Calu3 (cell line): ENCODE results near the gene SPTBN4. TPM values are rescaled to one million over a fixed set of nuclear protein-coding genes. Genes with fewer than 3 reads are reported as not detected.

Source experiments
- BruUV-seq: library from RNA; stranded (reverse); fragments of 400-500 nt; replicated peaks from 2 replicates; lab custom pipeline; 2021; lab: Mats Ljungman, UMichigan
- CTCF ChIA-PET: fragments of 300-600 bp; sonication (Branson Sonifier 250); formaldehyde crosslinking; loops from one replicate; lab custom pipeline; 2022; ENCODE audit warnings: antibody characterized with exemption; lab: Charles Lee
- DNase-seq: peaks from one replicate; pipeline ENCODE4 v3.0.0; 2022
- H3K27ac Mint-ChIP-seq: one replicate; pipeline ENCODE4 v1.8.0; 2022; ENCODE audit warnings: mixed read lengths; ENCODE audit not compliant: unreplicated experiment
- H3K27me3 Mint-ChIP-seq: one replicate; pipeline ENCODE4 v1.8.0; 2022; ENCODE audit warnings: mixed read lengths; ENCODE audit not compliant: unreplicated experiment
- H3K36me3 Mint-ChIP-seq: one replicate; pipeline ENCODE4 v1.8.0; 2022; ENCODE audit warnings: mild to moderate bottlenecking, moderate library complexity, mixed read lengths; ENCODE audit not compliant: insufficient read depth, unreplicated experiment
- H3K4me1 Mint-ChIP-seq: one replicate; pipeline ENCODE4 v1.8.0; 2022; ENCODE audit warnings: mild to moderate bottlenecking, low read depth, mixed read lengths; ENCODE audit not compliant: unreplicated experiment
- H3K4me3 Mint-ChIP-seq: one replicate; pipeline ENCODE4 v1.8.0; 2022; ENCODE audit warnings: mild to moderate bottlenecking, low read depth, moderate library complexity, mixed read lengths; ENCODE audit not compliant: unreplicated experiment
- H3K9me3 Mint-ChIP-seq: one replicate; pipeline ENCODE4 v1.8.0; 2022; ENCODE audit warnings: low read depth, mixed read lengths; ENCODE audit not compliant: unreplicated experiment
- CTCF ChIP-seq: fragments of 200-600 bp; IDR thresholded peaks from one replicate; pipeline ENCODE4 v1.8.0; 2022; ENCODE audit warnings: antibody characterized with exemption; ENCODE audit not compliant: unreplicated experiment
- intact Hi-C: fragments of 100-400 bp; cut with micrococcal nuclease; formaldehyde crosslinking; loops from one replicate; pipeline ENCODE4 v1.10.0; 2022; ENCODE audit not compliant: unreplicated experiment
- total RNA-seq: library from RNA; stranded (reverse); gene quantifications from 2 replicates; pipeline ENCODE4 v1.2.3, GENCODE V29; 2022

The SPTBN4 gene
- total RNA-seq, 1 experiment from 2014 or later = 0.80 TPM

- Mint-ChIP-seq H3K4me3 (no peak overlapping the region), H3K9me3 (no peaks in the 10 kb centered on the region), H3K27me3 (peaks cover 65% of the 10 kb centered on the region), H3K4me1 (no peaks in the 10 kb centered on the region), H3K27ac (no peak overlapping the region), H3K36me3 (no peaks in the 10 kb centered on the region)
- BruUV-seq = no TSS peak
- DNase-seq = no peak
- no peak for TF ChIP-seq CTCF
- intact Hi-C loops = no loop called here
- CTCF ChIA-PET = interaction anchor here (0.8 kb wide), 1 partner anchor 11 kb away, joined by 3 read pairs; no protein-coding TSS in a partner anchor
These were observed 42.0 kb downstream of the SPTBN4 start for GRCh38 chr19:40508739-40509260.

GRCh38 chr19:40510526-40511115 lies 43.8 kb downstream of the SPTBN4 start:
- Mint-ChIP-seq H3K27ac (no peak overlapping the region), H3K27me3 (peaks cover 62% of the 10 kb centered on the region), H3K9me3 (no peaks in the 10 kb centered on the region), H3K4me3 (no peak overlapping the region), H3K36me3 (no peaks in the 10 kb centered on the region), H3K4me1 (no peaks in the 10 kb centered on the region)
- no TSS peak for BruUV-seq
- CTCF ChIA-PET = no interaction called here
- no peak for TF ChIP-seq CTCF
- no peak for DNase-seq
- intact Hi-C loops = no loop called here

DNA sequence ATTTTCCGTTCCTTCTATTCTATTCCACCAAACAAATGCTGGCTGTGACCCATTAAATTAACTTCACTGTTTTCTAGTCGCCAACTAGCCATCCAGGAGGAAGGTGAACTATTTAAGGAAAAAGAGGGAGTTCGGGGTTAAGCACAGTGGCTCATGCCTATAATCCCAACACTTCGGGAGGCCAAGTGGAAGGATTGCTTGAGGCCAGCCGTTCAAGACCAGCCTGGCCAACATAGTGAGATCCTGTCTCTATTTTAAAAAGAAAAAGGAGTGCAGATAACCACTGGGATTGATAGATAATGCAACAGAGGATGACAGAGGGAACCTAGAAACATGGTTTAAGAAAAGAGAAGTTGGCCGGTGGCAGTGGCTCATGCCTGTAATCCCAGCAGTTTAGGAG lies 44.7 kb downstream of the SPTBN4 start:
- BruUV-seq = no TSS peak
- no peaks in the 10 kb centered on the region for H3K4me1 Mint-ChIP-seq
- DNase-seq = no peak
- no peak for TF ChIP-seq CTCF
- H3K9me3 Mint-ChIP-seq = no peaks in the 10 kb centered on the region
- no peak overlapping the region for H3K27ac Mint-ChIP-seq
- H3K4me3 Mint-ChIP-seq = no peak overlapping the region
- no peaks in the 10 kb centered on the region for H3K36me3 Mint-ChIP-seq
- CTCF ChIA-PET = no interaction called here
- peaks cover 55% of the 10 kb centered on the region for H3K27me3 Mint-ChIP-seq
- intact Hi-C loops = no loop called here

DNA sequence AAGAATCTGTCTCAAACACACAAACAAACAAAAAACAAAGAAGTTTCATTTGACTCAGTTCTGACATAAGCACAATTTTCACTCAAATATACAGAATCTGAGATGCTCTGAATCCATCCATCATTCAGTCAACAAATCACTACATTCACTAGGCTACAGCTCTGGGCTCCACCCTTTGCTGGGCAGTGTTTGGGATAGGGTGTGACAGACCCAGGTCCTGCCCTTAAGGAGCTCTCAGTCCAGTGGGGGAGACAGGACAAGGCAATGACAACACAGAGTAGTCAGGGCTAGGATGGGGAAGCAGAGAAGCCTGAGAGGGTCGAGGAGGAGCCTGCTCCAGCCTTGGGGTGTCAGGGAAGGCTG lies 45.3 kb downstream of the SPTBN4 start:
- CTCF ChIA-PET = no interaction called here
- peaks cover 61% of the 10 kb centered on the region for H3K27me3 Mint-ChIP-seq
- BruUV-seq = no TSS peak
- TF ChIP-seq CTCF = no peak
- no peaks in the 10 kb centered on the region for H3K4me1 Mint-ChIP-seq
- H3K9me3 Mint-ChIP-seq = no peaks in the 10 kb centered on the region
- no peaks in the 10 kb centered on the region for H3K36me3 Mint-ChIP-seq
- no peak overlapping the region for H3K27ac Mint-ChIP-seq
- no peak overlapping the region for H3K4me3 Mint-ChIP-seq
- intact Hi-C loops = no loop called here
- DNase-seq = no peak
